Dedifferentiated amniotic fluid mesenchymal stem cell (primary cell): ENCODE data around the gene TMEM60.
"Not testable (repeated sequence)": the region's sequence is repeated elsewhere in the genome, so short reads cannot be mapped to it uniquely, and the experiment has no call there.

Experiments used
- DNase-seq: peaks from one replicate; pipeline ENCODE4 v3.0.0-alpha.2; 2016; ENCODE audit errors: extremely low spot score

TMEM60 gene

GRCh38 chr7:77811516-77812289 lies 13.5 kb upstream of the TMEM60 start:
- no peak for DNase-seq

- DNase-seq: peak; percentile 10
Observed at GRCh38 chr7:77808517-77808916, 10.3 kb upstream of the TMEM60 start.

- no peak for DNase-seq
Observed at GRCh38 chr7:77806425-77806824, 8.2 kb upstream of the TMEM60 start.

GRCh38 chr7:77802557-77803405 lies 4.5 kb upstream of the TMEM60 start:
- no peak for DNase-seq

- no peak for DNase-seq
Observed at GRCh38 chr7:77800730-77801129, 2.5 kb upstream of the TMEM60 start.

- DNase-seq: no peak
Observed at GRCh38 chr7:77800158-77800557, 1.9 kb upstream of the TMEM60 start.

DNA sequence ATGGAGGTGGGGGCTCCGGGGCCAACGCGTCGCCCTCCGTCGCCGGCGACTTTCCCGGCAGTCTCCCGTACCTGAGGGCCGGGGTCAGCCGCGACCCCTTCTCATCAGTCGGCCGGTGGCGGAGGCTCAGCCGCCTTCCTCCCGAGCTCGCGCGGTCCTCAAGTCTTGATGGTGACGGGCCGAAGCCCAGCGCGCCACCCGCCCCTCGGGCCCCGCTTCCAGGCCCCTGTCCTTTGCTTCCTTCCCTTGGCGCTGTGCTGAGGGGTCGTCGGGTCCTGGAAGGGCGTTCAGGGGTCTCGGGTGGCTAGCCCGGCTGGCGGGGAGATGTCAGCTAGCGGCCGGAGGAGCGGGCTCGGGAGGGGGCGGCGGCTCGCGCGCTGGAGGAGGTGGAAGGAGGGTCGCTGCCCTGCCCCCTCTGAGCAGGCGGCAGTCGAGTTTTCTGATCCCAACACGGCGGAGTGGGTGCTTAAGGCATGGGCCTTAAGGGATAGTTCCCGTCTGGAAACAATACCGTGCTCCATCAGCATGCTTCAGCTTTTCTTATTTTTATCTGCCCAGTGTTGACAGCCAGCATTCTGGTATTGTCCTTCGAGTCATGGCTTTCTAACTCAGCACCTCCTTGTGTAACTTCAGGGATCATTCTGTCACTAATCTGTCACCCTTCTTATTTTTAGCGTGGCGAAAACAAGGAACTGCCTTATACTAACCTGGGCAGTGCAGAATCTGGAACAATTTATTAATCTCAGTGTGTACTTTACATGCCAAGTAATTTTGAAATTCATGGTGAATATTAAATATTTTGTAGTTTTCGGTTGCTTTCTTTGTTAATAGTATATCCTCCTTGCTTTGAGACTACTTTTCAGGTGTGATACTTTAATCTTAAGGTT lies 1.1 kb upstream of the TMEM60 start:
- DNase-seq: peak; percentile 14

DNA sequence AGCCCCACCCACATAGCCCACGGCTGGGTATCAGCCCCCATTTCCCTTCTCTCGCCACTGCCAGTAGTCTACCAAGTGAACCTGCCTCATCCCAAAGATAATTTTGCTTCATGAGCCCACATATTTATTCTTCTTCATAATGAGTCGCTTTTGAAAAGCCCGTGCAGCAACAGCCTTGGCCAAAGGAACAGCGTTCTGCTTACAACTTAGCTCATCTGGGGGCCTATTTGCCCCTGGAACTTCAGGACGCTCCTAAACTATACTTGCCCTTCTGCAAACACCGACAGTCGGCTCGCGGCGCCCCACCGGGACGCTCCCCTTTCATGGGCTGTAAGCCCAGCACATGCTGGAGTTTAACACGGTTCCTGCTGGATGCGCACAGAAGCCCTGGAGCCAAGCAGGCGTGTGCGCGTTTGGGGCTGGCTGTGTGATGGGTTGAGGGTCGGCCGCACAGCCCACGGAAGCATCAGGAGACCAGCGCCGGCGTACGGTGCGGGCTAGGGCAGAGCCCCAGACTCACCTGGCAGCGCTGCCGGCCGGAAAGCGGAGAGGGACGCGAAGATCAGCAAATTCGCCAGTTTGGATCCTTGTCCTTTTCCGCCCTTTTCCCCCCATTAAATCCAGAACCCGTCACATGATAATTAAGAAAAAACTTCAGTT lies 370 bp downstream of the TMEM60 start:
- peak; percentile 26 for DNase-seq

GRCh38 chr7:77796960-77797359 lies 1.3 kb downstream of the TMEM60 start:
- peak; percentile 14 for DNase-seq

DNA sequence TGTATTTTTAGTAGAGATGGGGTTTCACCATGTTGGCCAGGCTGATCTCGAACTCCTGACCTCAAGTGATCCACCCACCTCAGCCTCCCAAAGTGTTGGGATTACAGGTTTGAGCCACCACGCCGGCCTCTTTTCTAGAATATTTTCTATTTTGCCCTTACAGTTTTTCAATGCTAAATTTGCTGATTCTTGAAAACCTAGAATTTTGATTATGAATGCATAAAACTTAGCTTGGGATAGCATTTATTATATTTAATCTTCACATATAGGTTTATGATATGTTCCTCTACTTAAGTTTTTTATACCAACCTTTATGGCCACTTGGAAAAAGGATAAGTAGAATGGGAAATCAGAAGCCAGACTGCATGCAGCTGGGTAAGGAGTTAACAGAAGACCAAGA lies 2.1 kb downstream of the TMEM60 start:
- peak; percentile 2 for DNase-seq

- DNase-seq: peak; percentile 14
Observed at GRCh38 chr7:77794000-77794399, 4.2 kb downstream of the TMEM60 start.

- DNase-seq: no peak
Observed at GRCh38 chr7:77791956-77792355, 6.3 kb downstream of the TMEM60 start.

- no peak for DNase-seq
Observed at GRCh38 chr7:77791336-77791735, 6.9 kb downstream of the TMEM60 start.

- no peak for DNase-seq
Observed at GRCh38 chr7:77788327-77788902, 9.8 kb downstream of the TMEM60 start.

DNA sequence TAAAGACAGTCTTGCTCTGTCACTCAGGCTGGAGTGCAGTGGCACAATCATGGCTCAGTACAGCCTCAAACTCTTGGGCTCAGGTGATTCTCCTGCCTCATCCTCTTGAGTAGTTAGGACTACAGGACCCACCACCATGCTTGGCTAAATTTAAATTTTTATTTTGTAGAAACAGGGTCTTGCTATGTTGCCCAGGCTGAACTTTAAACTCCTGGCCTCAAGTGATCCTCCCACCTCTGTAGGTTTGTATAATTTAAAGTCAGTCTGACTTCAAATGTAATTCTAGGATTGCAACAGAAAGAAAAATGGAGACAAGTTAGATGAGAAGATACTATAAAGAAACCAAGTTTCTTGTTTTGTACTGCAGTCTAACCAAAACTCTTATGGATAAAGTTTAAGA lies 11.5 kb downstream of the TMEM60 start:
- no peak for DNase-seq

- DNase-seq: no peak
Observed at GRCh38 chr7:77786018-77786417, 12.2 kb downstream of the TMEM60 start.

- not testable (repeated sequence) for DNase-seq
Observed at GRCh38 chr7:77784426-77784825, 13.8 kb downstream of the TMEM60 start.

- DNase-seq: no peak
Observed at GRCh38 chr7:77783545-77783944, 14.7 kb downstream of the TMEM60 start.

DNA sequence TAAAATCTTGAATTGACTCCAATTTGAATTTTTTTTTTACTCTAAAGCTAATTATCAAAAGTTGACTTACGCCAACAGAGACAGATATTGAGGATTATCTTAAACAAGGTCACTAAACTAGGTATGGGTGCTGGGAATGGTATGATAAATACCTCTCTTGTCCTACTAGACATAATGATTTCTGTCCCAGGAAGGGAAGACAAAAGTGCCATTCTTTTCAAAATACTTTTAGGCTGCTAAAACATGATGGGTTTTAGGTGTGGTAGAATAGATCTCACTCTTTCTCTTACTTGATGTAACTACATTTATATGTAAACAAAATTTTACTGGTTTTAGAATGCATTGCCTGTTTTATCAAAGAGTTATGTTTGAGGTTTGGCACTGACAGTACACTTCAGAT lies 15.1 kb downstream of the TMEM60 start:
- DNase-seq: peak; percentile 12

GRCh38 chr7:77782383-77782782 lies 15.9 kb downstream of the TMEM60 start:
- no peak for DNase-seq

- no peak for DNase-seq
Observed at GRCh38 chr7:77778535-77778934, 19.7 kb downstream of the TMEM60 start.
